Endothelial cell of umbilical vein (primary cell): ENCODE data around the gene FIZ1. TPM values are rescaled to one million over a fixed set of nuclear protein-coding genes. Genes with fewer than 3 reads are reported as not detected.

Experiments used
- BruUV-seq: library from RNA; stranded (reverse); fragments of 400-500 nt; replicated peaks from 2 replicates; lab custom pipeline; 2021; lab: Mats Ljungman, UMichigan
- CTCF ChIA-PET: fragments of 300-600, 350-600 bp; sonication (Branson Sonifier 250); formaldehyde crosslinking; loops from one replicate; lab custom pipeline; 2021; ENCODE audit warnings: antibody characterized with exemption, inconsistent platforms; lab: Charles Lee
- POLR2A ChIA-PET: fragments of 300-600, 350-600 bp; sonication (Branson Sonifier 250); formaldehyde crosslinking; loops from one replicate; lab custom pipeline; 2021; ENCODE audit warnings: antibody characterized with exemption, inconsistent platforms; lab: Charles Lee
- DNase-seq: peaks from one replicate; pipeline ENCODE4 v3.0.0-alpha.2; 2011; ENCODE audit warnings: low read depth, low spot score
- FAIRE-seq: peaks from 2 replicates; lab custom pipeline; 2011; peaks lifted over from hg19 to GRCh38; lab: Jason Lieb, UNC
- H2AFZ ChIP-seq: 2 replicates; pipeline ENCODE4 v1.6.0; 2012; ENCODE audit warnings: low read depth, low read length, control low read depth, inconsistent platforms
- H3K27ac ChIP-seq: 2 replicates; pipeline ENCODE4 v1.5.1; 2011; ENCODE audit warnings: low read depth, mild to moderate bottlenecking, control low read depth, low read length, moderate library complexity; ENCODE audit not compliant: insufficient read depth
- H3K27me3 ChIP-seq, 2 experiments: 2 replicates each; pipeline versions ENCODE4 v1.6.0 to v1.6.1; 2011; ENCODE audit warnings: low read length in 2 of 2, mixed read lengths in 1 of 2; ENCODE audit not compliant: control insufficient read depth in 2 of 2, insufficient read depth in 2 of 2
- H3K36me3 ChIP-seq, 2 experiments: 2 replicates in 1 of 2; 3 replicates in 1 of 2; pipeline ENCODE4 v1.5.1; 2011; ENCODE audit warnings: low read length in 2 of 2, mild to moderate bottlenecking in 1 of 2, moderate library complexity in 1 of 2; ENCODE audit not compliant: control insufficient read depth in 2 of 2, insufficient read depth in 2 of 2; ENCODE audit errors: extremely low read depth in 1 of 2
- H3K4me1 ChIP-seq: 3 replicates; pipeline ENCODE4 v1.5.1; 2011; ENCODE audit warnings: mild to moderate bottlenecking, low read length; ENCODE audit not compliant: control insufficient read depth, insufficient read depth; ENCODE audit errors: extremely low read depth
- H3K4me2 ChIP-seq: 2 replicates; pipeline ENCODE4 v1.6.1; 2011; ENCODE audit warnings: low read length, control low read depth, mixed read lengths; ENCODE audit not compliant: insufficient read depth
- H3K4me3 ChIP-seq, 3 experiments: fragments of 200-600 bp in 1 of 3; sonication (generic), shearing (Covaris generic) in 1 of 3; replicated peaks in 1 of 3; 2 replicates each; pipeline ENCODE4 v1.5.1; 2011 to 2016; ENCODE audit warnings: control low read depth in 3 of 3, low read length in 3 of 3, mild to moderate bottlenecking in 2 of 3, inconsistent platforms in 1 of 3, low read depth in 1 of 3, moderate library complexity in 1 of 3; ENCODE audit not compliant: insufficient read depth in 1 of 3
- H3K79me2 ChIP-seq: 2 replicates; pipeline ENCODE4 v1.6.0; 2012; ENCODE audit warnings: low read length, inconsistent platforms; ENCODE audit not compliant: control insufficient read depth, insufficient read depth
- H3K9ac ChIP-seq: replicated peaks from 2 replicates; pipeline ENCODE3; 2011; ENCODE audit warnings: low read length, control low read depth; ENCODE audit not compliant: insufficient read depth; ENCODE audit errors: extremely low read depth
- H3K9me1 ChIP-seq: replicated peaks from 3 replicates; pipeline ENCODE4 v1.6.0; 2011; ENCODE audit warnings: mild to moderate bottlenecking, low read length; ENCODE audit not compliant: control insufficient read depth, insufficient read depth; ENCODE audit errors: extremely low read depth
- H3K9me3 ChIP-seq: replicated peaks from 2 replicates; pipeline ENCODE4 v1.5.1; 2012; ENCODE audit warnings: low read length, inconsistent platforms; ENCODE audit not compliant: control insufficient read depth, insufficient read depth
- H4K20me1 ChIP-seq: replicated peaks from 2 replicates; pipeline ENCODE3; 2011; ENCODE audit warnings: mild to moderate bottlenecking, low read length; ENCODE audit not compliant: control insufficient read depth, insufficient read depth; ENCODE audit errors: extremely low read depth
- EZH2 ChIP-seq: IDR thresholded peaks from 2 replicates; pipeline ENCODE4 v1.6.1; 2012; ENCODE audit warnings: borderline replicate concordance, low read depth, mild to moderate bottlenecking, moderate library complexity, low read length, inconsistent platforms; ENCODE audit not compliant: severe bottlenecking
- GATA2 ChIP-seq: IDR thresholded peaks from 2 replicates; pipeline ENCODE4 v1.7.0; 2011; ENCODE audit warnings: low read depth, mild to moderate bottlenecking, moderate library complexity, mixed read lengths, low read length; ENCODE audit not compliant: insufficient read length, insufficient read depth
- MYC ChIP-seq: IDR thresholded peaks from one replicate; pipeline ENCODE4 v1.6.1; 2011; ENCODE audit warnings: mild to moderate bottlenecking, low read depth, low read length
- POLR2A ChIP-seq: IDR thresholded peaks from 2 replicates; pipeline ENCODE4 v1.6.1; 2012; ENCODE audit warnings: low read depth, mild to moderate bottlenecking, control low read depth, low read length
- dilution Hi-C: fragments of 300-500 bp; cut with MboI; formaldehyde crosslinking; loops from one replicate; pipeline ENCODE4 v1.15.0; 2019; ENCODE audit warnings: low sequenced_read_pairs; ENCODE audit not compliant: extremely low pct_ligation_motif_present
- intact Hi-C: fragments of 100-400 bp; cut with micrococcal nuclease; formaldehyde crosslinking; loops from one replicate; pipeline ENCODE4 v1.10.0; 2022
- polyA plus RNA-seq, 4 experiments: library from polyadenylated mRNA; depleted of rRNA in 3 of 4; stranded (reverse) in 3 of 4; unstranded in 1 of 4; fragments of >200 nt; gene quantifications; 2 replicates each; pipeline versions ENCODE4 v1.2.1 to v1.2.3, GENCODE V29; 2011 to 2012; ENCODE audit warnings: missing spikeins in 1 of 4
- total RNA-seq: library from RNA; stranded (reverse); gene quantifications from 2 replicates; pipeline ENCODE4 v1.2.3, GENCODE V29; 2021
- TF ChIP-seq, protein P1 (sequence below), 2 donors: IDR thresholded peaks; 1 replicate in 1 of 2; 2 replicates in 1 of 2; pipeline ENCODE4 v1.5.1; 2011; ENCODE audit warnings: low read length in 2 of 2, mild to moderate bottlenecking in 2 of 2, moderate library complexity in 2 of 2, control low read depth in 1 of 2, inconsistent platforms in 1 of 2, low read depth in 1 of 2; ENCODE audit not compliant: insufficient read depth in 1 of 2; ENCODE audit errors: extremely low read depth in 1 of 2

FIZ1 gene
- total and polyA plus RNA-seq, 2 donors (not counting 3 experiments of a cell fraction or from before 2014, with no cell fraction given): 6.6 to 15.6 TPM

DNA sequence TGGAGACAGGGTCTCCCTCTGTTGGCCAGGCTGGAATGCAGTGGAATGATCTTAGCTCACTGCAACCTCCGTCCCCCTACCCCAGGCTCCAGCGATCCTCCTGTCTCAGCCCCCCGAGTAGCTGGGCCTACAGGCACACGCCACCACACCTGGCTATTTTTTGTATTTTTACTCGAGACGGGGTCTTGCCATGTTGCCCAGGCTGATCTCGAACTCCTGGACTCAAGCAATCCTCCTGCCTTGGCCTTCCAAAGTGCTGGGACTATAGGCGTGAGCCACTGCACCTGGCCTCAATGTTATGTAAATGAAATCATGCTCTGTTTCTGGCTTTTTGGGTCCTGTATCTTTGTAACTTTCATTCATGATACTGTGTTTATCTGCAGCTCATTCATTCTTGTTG is 10.6 kb downstream of the FIZ1 start:
- H3K27ac ChIP-seq: no peak overlapping the region
- H3K9me1 ChIP-seq: no peaks in the 10 kb centered on the region
- TF ChIP-seq, protein P1, sequence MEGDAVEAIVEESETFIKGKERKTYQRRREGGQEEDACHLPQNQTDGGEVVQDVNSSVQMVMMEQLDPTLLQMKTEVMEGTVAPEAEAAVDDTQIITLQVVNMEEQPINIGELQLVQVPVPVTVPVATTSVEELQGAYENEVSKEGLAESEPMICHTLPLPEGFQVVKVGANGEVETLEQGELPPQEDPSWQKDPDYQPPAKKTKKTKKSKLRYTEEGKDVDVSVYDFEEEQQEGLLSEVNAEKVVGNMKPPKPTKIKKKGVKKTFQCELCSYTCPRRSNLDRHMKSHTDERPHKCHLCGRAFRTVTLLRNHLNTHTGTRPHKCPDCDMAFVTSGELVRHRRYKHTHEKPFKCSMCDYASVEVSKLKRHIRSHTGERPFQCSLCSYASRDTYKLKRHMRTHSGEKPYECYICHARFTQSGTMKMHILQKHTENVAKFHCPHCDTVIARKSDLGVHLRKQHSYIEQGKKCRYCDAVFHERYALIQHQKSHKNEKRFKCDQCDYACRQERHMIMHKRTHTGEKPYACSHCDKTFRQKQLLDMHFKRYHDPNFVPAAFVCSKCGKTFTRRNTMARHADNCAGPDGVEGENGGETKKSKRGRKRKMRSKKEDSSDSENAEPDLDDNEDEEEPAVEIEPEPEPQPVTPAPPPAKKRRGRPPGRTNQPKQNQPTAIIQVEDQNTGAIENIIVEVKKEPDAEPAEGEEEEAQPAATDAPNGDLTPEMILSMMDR (IDR thresholded peaks at IDR 0.05; ENCODE audit: extremely low read depth in 1 of 2, insufficient read depth in 1 of 2, low read depth in 1 of 2, low read length in 2 of 2): no peak
- TF ChIP-seq GATA2 (no peak), POLR2A (no peak), MYC (no peak), EZH2 (no peak)
- POLR2A ChIA-PET: interaction anchor here (1.3 kb wide), 1 partner anchor 10 kb away, joined by 4 read pairs; the partner anchor contains the start of gene FIZ1
- H2AFZ ChIP-seq: no peak overlapping the region
- H3K9me3 ChIP-seq: no peaks in the 10 kb centered on the region
- no peaks in the 10 kb centered on the region for H3K79me2 ChIP-seq
- H3K9ac ChIP-seq: no peak overlapping the region
- H3K4me2 ChIP-seq: no peak overlapping the region
- peaks cover 0 to 6% of the 10 kb centered on the region in 2 experiments for H3K36me3 ChIP-seq
- intact Hi-C loops (no loop called here), dilution Hi-C loops (no loop called here)
- no peak overlapping the region for H3K4me3 ChIP-seq
- BruUV-seq: no TSS peak
- H3K27me3 ChIP-seq: peaks cover 4 to 7% of the 10 kb centered on the region in 2 experiments
- FAIRE-seq: no peak
- no peaks in the 10 kb centered on the region for H3K4me1 ChIP-seq
- no peaks in the 10 kb centered on the region for H4K20me1 ChIP-seq
- CTCF ChIA-PET: no interaction called here
- DNase-seq: no peak
